ENCODE results near the gene TRPV4. TPM values are rescaled to one million over a fixed set of nuclear protein-coding genes. Genes with fewer than 3 reads are reported as not detected.

TRPV4 gene
- total RNA-seq, 1 experiment from 2014 or later: 0.44 TPM

- Histone ChIP-seq H3K36me3 (ENCODE audit: control insufficient read depth, insufficient read depth, low read length) (no peaks in the 10 kb centered on the region), H3K27me3 (ENCODE audit: control insufficient read depth, insufficient read depth, low read length) (no peaks in the 10 kb centered on the region), H3K4me1 (ENCODE audit: control insufficient read depth, insufficient read depth, low read length) (peaks cover 8% of the 10 kb centered on the region), H3K27ac (ENCODE audit: low read length) (no peak overlapping the region), H3K4me3 (ENCODE audit: low read depth in 2 of 2, low read length in 2 of 2) (no peak overlapping the region), H3K9me3 (ENCODE audit: control insufficient read depth, insufficient read depth, low read depth, low read length) (no peaks in the 10 kb centered on the region)
- CTCF ChIA-PET: no interaction called here
- in situ Hi-C loops (cut with HindIII; ENCODE audit: low pct_unique_long_range_greater_than_20kb, low sequenced_read_pairs) (no loop called here), intact Hi-C loops (cut with micrococcal nuclease; ENCODE audit: unreplicated experiment) (no loop called here)
- TF ChIP-seq SIN3A (IDR thresholded peaks at IDR 0.05; ENCODE audit: borderline replicate concordance, insufficient read depth, low read depth, low read length): no peak
- no peak for TF ChIP-seq REST (IDR thresholded peaks at IDR 0.05; ENCODE audit: insufficient read depth in 1 of 2, low read depth in 2 of 2, low read length in 1 of 2)
- TF ChIP-seq CTCF (IDR thresholded peaks at IDR 0.05): no peak
- TF ChIP-seq POLR2AphosphoS5 (IDR thresholded peaks at IDR 0.05; ENCODE audit: low read depth, low read length): no peak
- no peak for TF ChIP-seq TCF7L2 (IDR thresholded peaks at IDR 0.05; ENCODE audit: low read depth, low read length)
- no peak for DNase-seq (ENCODE audit: low read depth, low spot score)
- BruUV-seq (replicated peaks): no TSS peak
- POLR2A ChIA-PET: interaction anchor here (0.7 kb wide), 1 partner anchor 21 kb away, joined by 4 read pairs; no protein-coding TSS in a partner anchor
- no peak for ATAC-seq
Observed at GRCh38 chr12:109768901-109769670, 64.1 kb downstream of the TRPV4 start.

- ChIA-PET CTCF (no interaction called here), POLR2A (no interaction called here)
- in situ Hi-C loops (cut with HindIII; ENCODE audit: low pct_unique_long_range_greater_than_20kb, low sequenced_read_pairs) (no loop called here), intact Hi-C loops (cut with micrococcal nuclease; ENCODE audit: unreplicated experiment) (no loop called here)
- H3K9me3 ChIP-seq (ENCODE audit: control insufficient read depth, insufficient read depth, low read depth, low read length): no peaks in the 10 kb centered on the region
- DNase-seq (ENCODE audit: low read depth, low spot score): no peak
- TF ChIP-seq TCF7L2 (IDR thresholded peaks at IDR 0.05; ENCODE audit: low read depth, low read length) (no peak), CTCF (IDR thresholded peaks at IDR 0.05) (no peak), REST (IDR thresholded peaks at IDR 0.05; ENCODE audit: insufficient read depth in 1 of 2, low read depth in 2 of 2, low read length in 1 of 2) (no peak), SIN3A (IDR thresholded peaks at IDR 0.05; ENCODE audit: borderline replicate concordance, insufficient read depth, low read depth, low read length) (no peak), POLR2AphosphoS5 (IDR thresholded peaks at IDR 0.05; ENCODE audit: low read depth, low read length) (no peak)
- no TSS peak for BruUV-seq (replicated peaks)
- ATAC-seq: no peak
- no peak overlapping the region for H3K4me3 ChIP-seq (ENCODE audit: low read depth in 2 of 2, low read length in 2 of 2)
- H3K36me3 ChIP-seq (ENCODE audit: control insufficient read depth, insufficient read depth, low read length): no peaks in the 10 kb centered on the region
- H3K27me3 ChIP-seq (ENCODE audit: control insufficient read depth, insufficient read depth, low read length): no peaks in the 10 kb centered on the region
- peaks cover 4% of the 10 kb centered on the region for H3K4me1 ChIP-seq (ENCODE audit: control insufficient read depth, insufficient read depth, low read length)
- H3K27ac ChIP-seq (ENCODE audit: low read length): no peak overlapping the region
Observed at GRCh38 chr12:109767991-109768900, 65.0 kb downstream of the TRPV4 start.

All from Panc1 (cell line).